Glutamatergic neuron (in vitro differentiated cells): ENCODE measurements around the gene KRT8. TPM values are rescaled to one million over a fixed set of nuclear protein-coding genes. Genes with fewer than 3 reads are reported as not detected.

Source experiments
- DNase-seq: peaks from one replicate; pipeline ENCODE4 v3.0.0; 2022
- H3K27ac Mint-ChIP-seq: one replicate; pipeline ENCODE4 v1.8.0; 2020; ENCODE audit warnings: mild to moderate bottlenecking, mixed read lengths, inconsistent platforms; ENCODE audit not compliant: unreplicated experiment
- H3K27me3 Mint-ChIP-seq: one replicate; pipeline ENCODE4 v1.8.0; 2020; ENCODE audit warnings: mild to moderate bottlenecking, moderate library complexity, mixed read lengths, inconsistent platforms; ENCODE audit not compliant: unreplicated experiment
- H3K36me3 Mint-ChIP-seq: one replicate; pipeline ENCODE4 v1.8.0; 2020; ENCODE audit warnings: mild to moderate bottlenecking, mixed read lengths, inconsistent platforms; ENCODE audit not compliant: unreplicated experiment
- H3K4me1 Mint-ChIP-seq: one replicate; pipeline ENCODE4 v1.8.0; 2020; ENCODE audit warnings: mild to moderate bottlenecking, low read depth, mixed read lengths, inconsistent platforms; ENCODE audit not compliant: unreplicated experiment
- H3K4me3 Mint-ChIP-seq: one replicate; pipeline ENCODE4 v1.8.0; 2020; ENCODE audit warnings: mild to moderate bottlenecking, mixed read lengths, inconsistent platforms; ENCODE audit not compliant: unreplicated experiment
- H3K9me3 Mint-ChIP-seq: one replicate; pipeline ENCODE4 v1.8.0; 2020; ENCODE audit warnings: mild to moderate bottlenecking, moderate library complexity, mixed read lengths, inconsistent platforms; ENCODE audit not compliant: unreplicated experiment
- CTCF ChIP-seq: fragments of 200-600 bp; sonication (generic); IDR thresholded peaks from one replicate; pipeline ENCODE4 v1.5.0; 2021; ENCODE audit not compliant: partially characterized antibody, unreplicated experiment
- total RNA-seq: library from RNA; stranded (reverse); fragmentation: NEBNext Ultra II Directional; extraction: Animal tissue kit (Norgen Biotek cat#: 25700); gene quantifications from one replicate; pipeline ENCODE4 v1.2.1, GENCODE V29; 2021; ENCODE audit not compliant: unreplicated experiment

The KRT8 gene
- total RNA-seq, 1 donor from 2014 or later, result 14.0 TPM

- no peak for DNase-seq
- H3K36me3 Mint-ChIP-seq, result no peaks in the 10 kb centered on the region
- H3K9me3 Mint-ChIP-seq, result no peaks in the 10 kb centered on the region
- H3K27me3 Mint-ChIP-seq, result peaks cover 4% of the 10 kb centered on the region
- H3K27ac Mint-ChIP-seq, result no peak overlapping the region
- TF ChIP-seq CTCF, result no peak
- no peaks in the 10 kb centered on the region for H3K4me1 Mint-ChIP-seq
- no peak overlapping the region for H3K4me3 Mint-ChIP-seq
Observed at GRCh38 chr12:52942066-52942900, 37.4 kb upstream of the KRT8 start.

- H3K27me3 Mint-ChIP-seq, result peaks cover 5% of the 10 kb centered on the region
- no peak for DNase-seq
- no peak overlapping the region for H3K27ac Mint-ChIP-seq
- peaks cover 2% of the 10 kb centered on the region for H3K9me3 Mint-ChIP-seq
- no peak for TF ChIP-seq CTCF
- H3K36me3 Mint-ChIP-seq, result no peaks in the 10 kb centered on the region
- no peaks in the 10 kb centered on the region for H3K4me1 Mint-ChIP-seq
- H3K4me3 Mint-ChIP-seq, result no peak overlapping the region
Observed at GRCh38 chr12:52929538-52929937, 24.7 kb upstream of the KRT8 start.

- no peak overlapping the region for H3K4me3 Mint-ChIP-seq
- H3K27ac Mint-ChIP-seq, result no peak overlapping the region
Observed at GRCh38 chr12:52927964-52928363, 23.1 kb upstream of the KRT8 start.

GRCh38 chr12:52926596-52927234 lies 21.8 kb upstream of the KRT8 start:
- H3K9me3 Mint-ChIP-seq, result peaks cover 2% of the 10 kb centered on the region
- H3K36me3 Mint-ChIP-seq, result no peaks in the 10 kb centered on the region
- H3K4me3 Mint-ChIP-seq, result no peak overlapping the region
- H3K4me1 Mint-ChIP-seq, result no peaks in the 10 kb centered on the region
- no peak for DNase-seq
- no peak for TF ChIP-seq CTCF
- peaks cover 5% of the 10 kb centered on the region for H3K27me3 Mint-ChIP-seq
- no peak overlapping the region for H3K27ac Mint-ChIP-seq

More at GRCh38 chr12:52927964-52928363, 23.1 kb upstream of the KRT8 start:
- Mint-ChIP-seq H3K27me3 (peaks cover 5% of the 10 kb centered on the region), H3K9me3 (peaks cover 2% of the 10 kb centered on the region), H3K36me3 (no peaks in the 10 kb centered on the region), H3K4me1 (no peaks in the 10 kb centered on the region)
- TF ChIP-seq CTCF, result no peak
- DNase-seq, result no peak
